Measurements from ENCODE around the gene CCDC91.

CCDC91 gene

DNA sequence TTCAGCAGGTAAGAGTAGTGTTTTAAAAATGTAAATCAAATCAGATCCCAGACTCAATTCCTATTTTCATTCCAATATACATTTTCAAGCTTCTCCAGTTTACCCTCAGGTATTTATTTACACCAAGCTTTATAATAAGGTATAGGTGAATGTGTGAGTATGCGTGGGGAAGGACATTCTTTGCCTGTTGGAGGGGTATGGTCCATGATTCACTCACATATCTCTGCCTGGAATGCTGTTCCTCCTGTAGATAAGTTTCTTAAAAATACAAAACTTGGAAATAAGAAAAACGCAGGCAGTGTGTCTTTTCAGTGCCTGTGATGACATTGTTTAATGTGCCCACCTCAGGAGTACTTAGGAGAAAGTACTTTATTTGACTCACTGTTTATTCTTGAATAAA, 118.6 kb downstream of the CCDC91 start:
- TF ChIP-seq TAF1 (IDR thresholded peaks at IDR 0.05; ENCODE audit: borderline replicate concordance, insufficient read depth, low read length) (no peak), SIN3A (IDR thresholded peaks at IDR 0.05; ENCODE audit: borderline replicate concordance, insufficient read depth, low read length) (no peak), FOXP2 (optimal IDR thresholded peaks at IDR 0.05; ENCODE audit: borderline replicate concordance, extremely low read depth, extremely low read length, insufficient read depth) (no peak), POLR2AphosphoS5 (IDR thresholded peaks at IDR 0.05; ENCODE audit: low read depth, low read length) (no peak)
- TF ChIP-seq, protein P1, sequence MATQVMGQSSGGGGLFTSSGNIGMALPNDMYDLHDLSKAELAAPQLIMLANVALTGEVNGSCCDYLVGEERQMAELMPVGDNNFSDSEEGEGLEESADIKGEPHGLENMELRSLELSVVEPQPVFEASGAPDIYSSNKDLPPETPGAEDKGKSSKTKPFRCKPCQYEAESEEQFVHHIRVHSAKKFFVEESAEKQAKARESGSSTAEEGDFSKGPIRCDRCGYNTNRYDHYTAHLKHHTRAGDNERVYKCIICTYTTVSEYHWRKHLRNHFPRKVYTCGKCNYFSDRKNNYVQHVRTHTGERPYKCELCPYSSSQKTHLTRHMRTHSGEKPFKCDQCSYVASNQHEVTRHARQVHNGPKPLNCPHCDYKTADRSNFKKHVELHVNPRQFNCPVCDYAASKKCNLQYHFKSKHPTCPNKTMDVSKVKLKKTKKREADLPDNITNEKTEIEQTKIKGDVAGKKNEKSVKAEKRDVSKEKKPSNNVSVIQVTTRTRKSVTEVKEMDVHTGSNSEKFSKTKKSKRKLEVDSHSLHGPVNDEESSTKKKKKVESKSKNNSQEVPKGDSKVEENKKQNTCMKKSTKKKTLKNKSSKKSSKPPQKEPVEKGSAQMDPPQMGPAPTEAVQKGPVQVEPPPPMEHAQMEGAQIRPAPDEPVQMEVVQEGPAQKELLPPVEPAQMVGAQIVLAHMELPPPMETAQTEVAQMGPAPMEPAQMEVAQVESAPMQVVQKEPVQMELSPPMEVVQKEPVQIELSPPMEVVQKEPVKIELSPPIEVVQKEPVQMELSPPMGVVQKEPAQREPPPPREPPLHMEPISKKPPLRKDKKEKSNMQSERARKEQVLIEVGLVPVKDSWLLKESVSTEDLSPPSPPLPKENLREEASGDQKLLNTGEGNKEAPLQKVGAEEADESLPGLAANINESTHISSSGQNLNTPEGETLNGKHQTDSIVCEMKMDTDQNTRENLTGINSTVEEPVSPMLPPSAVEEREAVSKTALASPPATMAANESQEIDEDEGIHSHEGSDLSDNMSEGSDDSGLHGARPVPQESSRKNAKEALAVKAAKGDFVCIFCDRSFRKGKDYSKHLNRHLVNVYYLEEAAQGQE (IDR thresholded peaks at IDR 0.05; ENCODE audit: insufficient read depth in 1 of 2, low read depth in 2 of 2, low read length in 2 of 2): no peak

DNA sequence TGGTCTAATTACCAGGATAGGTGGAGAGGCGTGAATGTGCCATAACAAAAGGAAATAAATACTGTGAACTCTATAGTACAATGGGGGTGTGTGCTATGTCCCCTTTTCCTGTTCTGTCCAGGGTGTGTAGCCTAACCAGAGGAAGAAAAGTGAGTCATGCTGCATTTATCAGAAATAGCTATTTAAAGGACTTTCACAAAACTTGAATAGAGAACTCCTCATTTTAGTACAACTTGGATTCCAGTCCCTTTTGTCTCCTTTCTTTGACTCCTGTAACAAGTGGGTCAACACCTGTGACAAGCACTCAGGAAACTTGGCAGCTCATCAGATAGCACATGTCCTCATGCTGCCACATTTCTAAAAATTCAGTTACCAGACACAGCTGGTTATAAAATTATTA, 123.4 kb downstream of the CCDC91 start:
- TF ChIP-seq, protein P1 (IDR thresholded peaks at IDR 0.05; ENCODE audit: insufficient read depth in 1 of 2, low read depth in 2 of 2, low read length in 2 of 2): no peak
- TF ChIP-seq POLR2AphosphoS5 (IDR thresholded peaks at IDR 0.05; ENCODE audit: low read depth, low read length) (no peak), FOXP2 (optimal IDR thresholded peaks at IDR 0.05; ENCODE audit: borderline replicate concordance, extremely low read depth, extremely low read length, insufficient read depth) (no peak), SIN3A (IDR thresholded peaks at IDR 0.05; ENCODE audit: borderline replicate concordance, insufficient read depth, low read length) (no peak), TAF1 (IDR thresholded peaks at IDR 0.05; ENCODE audit: borderline replicate concordance, insufficient read depth, low read length) (no peak)

DNA sequence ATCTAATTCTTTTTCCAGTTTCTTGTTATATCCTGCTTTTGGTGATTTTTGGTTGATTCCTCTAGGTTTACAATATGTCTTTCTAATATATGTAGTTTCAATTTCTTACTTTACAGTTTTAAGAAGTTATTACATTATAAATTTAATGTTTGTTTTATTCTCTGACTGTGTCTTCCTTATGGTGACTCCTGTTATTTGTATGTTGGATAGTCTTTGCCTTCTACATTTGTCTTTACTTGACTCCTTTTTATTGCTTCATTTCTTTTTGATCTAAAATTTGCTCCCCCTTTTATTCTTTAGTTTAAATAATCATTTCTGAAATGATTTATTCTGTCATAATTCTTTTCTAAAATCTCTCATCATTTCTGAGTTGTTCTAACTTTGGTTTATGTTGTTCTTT, 125.8 kb downstream of the CCDC91 start:
- no peak for TF ChIP-seq FOXP2 (optimal IDR thresholded peaks at IDR 0.05; ENCODE audit: borderline replicate concordance, extremely low read depth, extremely low read length, insufficient read depth)
- TF ChIP-seq POLR2AphosphoS5 (IDR thresholded peaks at IDR 0.05; ENCODE audit: low read depth, low read length): no peak
- TF ChIP-seq TAF1 (IDR thresholded peaks at IDR 0.05; ENCODE audit: borderline replicate concordance, insufficient read depth, low read length): no peak
- no peak for TF ChIP-seq SIN3A (IDR thresholded peaks at IDR 0.05; ENCODE audit: borderline replicate concordance, insufficient read depth, low read length)
- TF ChIP-seq, protein P1 (IDR thresholded peaks at IDR 0.05; ENCODE audit: insufficient read depth in 1 of 2, low read depth in 2 of 2, low read length in 2 of 2): no peak

DNA sequence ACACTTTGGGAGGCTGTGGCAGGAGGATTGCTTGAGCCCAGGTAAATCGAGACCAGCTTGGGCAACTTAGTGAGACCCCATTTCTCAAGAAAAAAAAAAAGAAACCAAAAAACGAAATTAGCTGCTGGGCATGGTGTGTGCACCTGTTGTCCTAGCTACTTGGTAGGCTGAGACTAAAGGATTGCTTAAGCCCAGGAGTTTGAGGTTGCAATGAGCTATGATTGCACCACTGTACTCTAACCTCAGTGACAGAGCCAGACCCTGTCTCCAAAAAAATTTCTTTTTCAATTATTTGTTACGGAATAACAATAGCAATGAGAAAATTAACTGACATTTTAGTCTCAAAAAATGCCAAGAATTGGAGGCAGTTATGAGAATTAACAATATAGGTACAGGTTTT, 128.0 kb downstream of the CCDC91 start:
- TF ChIP-seq POLR2AphosphoS5 (IDR thresholded peaks at IDR 0.05; ENCODE audit: low read depth, low read length) (no peak), SIN3A (IDR thresholded peaks at IDR 0.05; ENCODE audit: borderline replicate concordance, insufficient read depth, low read length) (no peak), TAF1 (IDR thresholded peaks at IDR 0.05; ENCODE audit: borderline replicate concordance, insufficient read depth, low read length) (no peak), FOXP2 (optimal IDR thresholded peaks at IDR 0.05; ENCODE audit: borderline replicate concordance, extremely low read depth, extremely low read length, insufficient read depth) (no peak)
- TF ChIP-seq, protein P1 (IDR thresholded peaks at IDR 0.05; ENCODE audit: insufficient read depth in 1 of 2, low read depth in 2 of 2, low read length in 2 of 2): no peak

DNA sequence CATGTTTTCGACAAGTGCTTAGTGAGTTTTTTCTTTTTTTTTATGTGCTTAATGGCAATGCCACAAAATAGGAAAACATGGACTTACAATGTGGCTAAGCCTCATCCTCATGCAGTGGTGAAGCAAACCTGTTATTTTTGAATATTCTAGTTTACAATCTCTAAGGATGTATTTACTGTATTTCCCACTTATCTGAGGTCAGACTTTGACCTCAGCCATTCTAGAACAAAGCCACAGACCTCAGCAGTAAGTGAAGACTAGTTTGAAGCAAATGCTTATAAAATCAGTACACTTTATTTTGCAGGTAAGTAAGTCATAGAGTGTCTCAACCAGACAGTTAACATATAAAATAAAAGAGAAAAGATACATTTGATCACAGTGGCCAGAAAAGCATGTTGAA, 130.1 kb downstream of the CCDC91 start:
- TF ChIP-seq POLR2AphosphoS5 (IDR thresholded peaks at IDR 0.05; ENCODE audit: low read depth, low read length): no peak
- no peak for TF ChIP-seq TAF1 (IDR thresholded peaks at IDR 0.05; ENCODE audit: borderline replicate concordance, insufficient read depth, low read length)
- no peak for TF ChIP-seq FOXP2 (optimal IDR thresholded peaks at IDR 0.05; ENCODE audit: borderline replicate concordance, extremely low read depth, extremely low read length, insufficient read depth)
- TF ChIP-seq, protein P1 (IDR thresholded peaks at IDR 0.05; ENCODE audit: insufficient read depth in 1 of 2, low read depth in 2 of 2, low read length in 2 of 2): no peak
- no peak for TF ChIP-seq SIN3A (IDR thresholded peaks at IDR 0.05; ENCODE audit: borderline replicate concordance, insufficient read depth, low read length)

Data from PFSK-1 (cell line).